K562 (cell line): ENCODE measurements around the gene PATL2. TPM values are rescaled to one million over a fixed set of nuclear protein-coding genes. Genes with fewer than 3 reads are reported as not detected.

Experiments used
- BDP1 ChIP-seq: IDR thresholded peaks from 3 replicates; pipeline ENCODE4 v1.6.1; 2011; ENCODE audit not compliant: insufficient read length, insufficient read depth
- CBFB ChIP-seq: sonication (generic); formaldehyde crosslinking; IDR thresholded peaks from 2 replicates; pipeline ENCODE4 v1.4.0; 2020; ENCODE audit warnings: mild to moderate bottlenecking, missing genetic modification reagents
- CBX1 ChIP-seq: sonication (generic); IDR thresholded peaks from 2 replicates; pipeline ENCODE4 v1.6.1; 2016; ENCODE audit warnings: antibody characterized with exemption, low read depth, mild to moderate bottlenecking
- E2F3 ChIP-seq: fragments of 250-450 bp; sonication (Bioruptor Pico); IDR thresholded peaks from 2 replicates; pipeline ENCODE4 v1.4.0; 2020; ENCODE audit warnings: mild to moderate bottlenecking
- HDAC2 ChIP-seq: fragments of 450-650 bp; IDR thresholded peaks from 2 replicates; pipeline ENCODE4 v1.6.1; 2016; ENCODE audit warnings: mild to moderate bottlenecking
- IFI16 ChIP-seq: fragments of 250-450 bp; sonication (Bioruptor Pico); IDR thresholded peaks from 2 replicates; pipeline ENCODE4 v2.1.2; 2022; ENCODE audit warnings: mild to moderate bottlenecking, inconsistent platforms
- KDM4B ChIP-seq, 2 experiments: fragments of 450-650 bp in 1 of 2; sonication (generic) in 1 of 2; IDR thresholded peaks; 2 replicates each; pipeline ENCODE4 v1.6.1; 2016 to 2017; ENCODE audit warnings: borderline replicate concordance in 2 of 2, antibody characterized with exemption in 1 of 2, low read depth in 1 of 2, mild to moderate bottlenecking in 1 of 2
- KLF1 ChIP-seq: fragments of 450-650 bp; IDR thresholded peaks from 2 replicates; pipeline ENCODE4 v1.6.1; 2016; ENCODE audit warnings: missing genetic modification characterization, missing compliant biosample characterization
- MTA1 ChIP-seq: fragments of 450-650 bp; IDR thresholded peaks from 2 replicates; pipeline ENCODE4 v1.6.1; 2017; ENCODE audit warnings: borderline replicate concordance
- MTA2 ChIP-seq: fragments of 450-650 bp; IDR thresholded peaks from 2 replicates; pipeline ENCODE4 v1.6.1; 2016; ENCODE audit warnings: low read depth
- NCOR1 ChIP-seq: fragments of 450-650 bp; IDR thresholded peaks from 2 replicates; pipeline ENCODE4 v1.6.1; 2016; ENCODE audit warnings: mild to moderate bottlenecking, moderate library complexity
- SMAD1 ChIP-seq: fragments of 150-350 bp; IDR thresholded peaks from 2 replicates; pipeline ENCODE4 v1.6.1; 2014; ENCODE audit warnings: low read length, low read depth; ENCODE audit not compliant: partially characterized antibody
- SREBF1 ChIP-seq: fragments of 150-350 bp; IDR thresholded peaks from 2 replicates; pipeline ENCODE4 v1.6.1; 2014; ENCODE audit warnings: antibody characterized with exemption, low read depth, low read length, borderline replicate concordance
- SRSF7 ChIP-seq: fragments of 200-400 bp; formaldehyde crosslinking; optimal IDR thresholded peaks from 2 replicates; pipeline ENCODE3; 2017; ENCODE audit warnings: mild to moderate bottlenecking, low read depth, low read length
- TAF1 ChIP-seq: IDR thresholded peaks from 2 replicates; pipeline ENCODE4 v1.6.1; 2011; ENCODE audit warnings: mild to moderate bottlenecking, low read length, moderate library complexity; ENCODE audit not compliant: insufficient read depth, control insufficient read depth, severe bottlenecking; ENCODE audit errors: extremely low read depth
- TGIF2 ChIP-seq: sonication (generic); formaldehyde crosslinking; IDR thresholded peaks from 2 replicates; pipeline ENCODE4 v1.8.1; 2022; ENCODE audit warnings: mild to moderate bottlenecking, missing genetic modification reagents, moderate library complexity
- ZEB2 ChIP-seq: fragments of 450-650 bp; IDR thresholded peaks from 2 replicates; pipeline ENCODE4 v1.6.1; 2016
- ZNF133 ChIP-seq: fragments of 250-450 bp; sonication (Bioruptor Pico); IDR thresholded peaks from 2 replicates; pipeline ENCODE4 v1.4.0; 2020; ENCODE audit warnings: mild to moderate bottlenecking
- ZNF134 ChIP-seq: fragments of 250-450 bp; sonication (Bioruptor Pico); conservative IDR thresholded peaks from 2 replicates; pipeline ENCODE4 v1.4.0; 2020
- ZNF263 ChIP-seq: sonication (generic); formaldehyde crosslinking; IDR thresholded peaks from 2 replicates; pipeline ENCODE4 v1.8.0; 2022; ENCODE audit warnings: mild to moderate bottlenecking, missing genetic modification reagents, borderline replicate concordance
- ZNF717 ChIP-seq: fragments of 250-450 bp; sonication (Bioruptor Pico); IDR thresholded peaks from 2 replicates; pipeline ENCODE4 v1.5.0; 2021
- polyA plus RNA-seq, 8 experiments: library from polyadenylated mRNA; depleted of rRNA in 4 of 8; stranded (reverse) in 5 of 8; unstranded in 3 of 8; fragments of >200 nt; fragmentation: Nextera tagmentation in 2 of 8; fragmentation: Illumina TruSeq in 1 of 8; extraction: Ambion mirVana in 2 of 8; extraction: Trizol in 1 of 8; gene quantifications; 2 replicates each; pipeline versions ENCODE4 v1.2.1 to v1.2.3, GENCODE V29; 2011 to 2014; ENCODE audit warnings: inconsistent platforms in 1 of 8, missing spikeins in 1 of 8
- total RNA-seq, 7 experiments: library from RNA; depleted of rRNA in 6 of 7; stranded (reverse); fragments of >200 nt in 6 of 7; fragmentation: Illumina TruSeq in 2 of 7; extraction: Trizol in 2 of 7; gene quantifications; 2 replicates each; pipeline versions ENCODE4 v1.2.1 to v1.2.3, GENCODE V29; 2011 to 2021; ENCODE audit warnings: low replicate concordance in 1 of 7
- TF ChIP-seq, protein P1 (sequence below): IDR thresholded peaks from 2 replicates; pipeline ENCODE4 v1.6.1; 2014; ENCODE audit warnings: antibody characterized with exemption
- TF ChIP-seq, protein P2 (sequence below): fragments of 450-650 bp; IDR thresholded peaks from 2 replicates; pipeline ENCODE4 v1.6.1; 2016; ENCODE audit warnings: missing biosample characterization, missing genetic modification characterization
- TF ChIP-seq, protein P3 (sequence below): sonication (generic); formaldehyde crosslinking; IDR thresholded peaks from 2 replicates; pipeline ENCODE4 v1.5.0; 2020; ENCODE audit warnings: missing genetic modification reagents
- TF ChIP-seq, protein P4 (sequence below): fragments of 450-650 bp; formaldehyde crosslinking; IDR thresholded peaks from 2 replicates; pipeline ENCODE4 v1.4.0; 2022; ENCODE audit warnings: mild to moderate bottlenecking, moderate library complexity

Gene PATL2
- total and polyA plus RNA-seq, 9 of the 15 experiments (the other 6 are each of a cell fraction or from before 2014, with no cell fraction given): 0.42 to 1.1 (median 0.86) TPM

DNA sequence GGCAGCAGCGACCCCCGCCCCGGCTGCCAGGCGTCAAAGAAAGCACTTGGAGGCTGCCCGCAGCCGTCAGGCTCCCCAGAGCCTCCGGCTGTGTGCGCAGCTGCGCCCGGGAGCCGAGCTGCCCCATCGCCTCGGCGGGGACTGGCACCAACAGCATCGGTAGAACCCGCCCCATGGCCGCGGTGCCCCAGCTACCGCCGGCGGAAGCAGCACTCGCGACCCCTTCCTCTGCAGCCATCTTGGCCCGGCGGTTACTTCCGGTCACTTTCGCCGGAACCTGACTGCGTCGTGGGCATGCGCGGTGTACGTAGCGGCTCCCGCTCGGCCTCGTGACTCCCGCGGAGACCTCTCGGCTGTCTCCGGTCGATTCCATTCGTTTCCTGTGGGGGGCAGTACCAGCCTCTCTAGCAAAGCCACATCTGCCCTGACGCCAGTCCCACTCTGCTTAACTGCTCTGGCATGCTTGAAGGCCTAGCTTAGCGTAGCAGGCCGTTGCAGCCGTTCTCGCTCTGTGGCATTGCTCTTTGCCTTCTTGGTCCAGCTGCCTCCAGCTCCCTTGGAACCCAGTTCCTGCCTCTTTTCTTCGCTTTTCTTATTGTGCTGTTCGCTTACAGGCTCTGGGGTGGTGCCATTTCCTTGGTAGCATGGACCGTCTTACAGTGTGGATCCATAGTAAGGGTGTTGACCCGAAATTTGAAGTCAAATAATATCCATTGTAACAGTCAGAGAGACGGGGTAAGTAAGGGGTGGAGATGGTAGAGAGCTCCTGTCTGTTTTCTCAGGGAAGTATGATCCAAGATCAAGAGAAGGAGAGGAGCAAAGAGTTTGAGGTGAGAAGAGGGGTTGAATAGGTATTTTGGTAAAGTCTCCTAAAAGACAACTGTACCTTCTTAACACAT is 47.5 kb downstream of the PATL2 start, which contains the start of gene SPG11 (continued):
- TF ChIP-seq KLF1 (tag) (peak; percentile 71), CBX1 (0 out of 2 replicates have a peak, but pooled peaks have one; percentile 72), SMAD1 (peak; percentile 49), ZNF717 (no peak), BDP1 (no peak), NCOR1 (no peak; the same call in 1 of the 2 replicates), MTA1 (peak; percentile 56; the same call in 1 of the 2 replicates), CBFB (CRISPR knock-in tag) (0 out of 2 replicates have a peak, but pooled peaks have one; percentile 9), TAF1 (peak; percentile 92), ZNF133 (CRISPR knock-in tag) (no peak), ZNF263 (CRISPR knock-in tag) (peak; percentile 56), TGIF2 (CRISPR knock-in tag) (0 out of 2 replicates have a peak, but pooled peaks have one; percentile 8), E2F3 (peak; percentile 78), HDAC2 (0 out of 2 replicates have a peak, but pooled peaks have one; percentile 15), KDM4B (IDR thresholded peaks at IDR 0.05; ENCODE audit: borderline replicate concordance in 2 of 2, low read depth in 1 of 2) (peak in 1 of 2 experiments; percentile 70; a peak in 2 of 4 replicates), ZEB2 (0 out of 2 replicates have a peak, but pooled peaks have one; percentile 24), MTA2 (peak; percentile 25; the same call in 1 of the 2 replicates), IFI16 (CRISPR knock-in tag) (no peak), SRSF7 (no peak), SREBF1 (no peak; the same call in 1 of the 2 replicates), ZNF134 (CRISPR knock-in tag) (no peak)
- TF ChIP-seq, protein P1, sequence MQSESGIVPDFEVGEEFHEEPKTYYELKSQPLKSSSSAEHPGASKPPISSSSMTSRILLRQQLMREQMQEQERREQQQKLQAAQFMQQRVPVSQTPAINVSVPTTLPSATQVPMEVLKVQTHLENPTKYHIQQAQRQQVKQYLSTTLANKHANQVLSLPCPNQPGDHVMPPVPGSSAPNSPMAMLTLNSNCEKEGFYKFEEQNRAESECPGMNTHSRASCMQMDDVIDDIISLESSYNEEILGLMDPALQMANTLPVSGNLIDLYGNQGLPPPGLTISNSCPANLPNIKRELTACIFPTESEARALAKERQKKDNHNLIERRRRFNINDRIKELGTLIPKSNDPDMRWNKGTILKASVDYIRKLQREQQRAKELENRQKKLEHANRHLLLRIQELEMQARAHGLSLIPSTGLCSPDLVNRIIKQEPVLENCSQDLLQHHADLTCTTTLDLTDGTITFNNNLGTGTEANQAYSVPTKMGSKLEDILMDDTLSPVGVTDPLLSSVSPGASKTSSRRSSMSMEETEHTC: peak; percentile 97
- TF ChIP-seq, protein P2, sequence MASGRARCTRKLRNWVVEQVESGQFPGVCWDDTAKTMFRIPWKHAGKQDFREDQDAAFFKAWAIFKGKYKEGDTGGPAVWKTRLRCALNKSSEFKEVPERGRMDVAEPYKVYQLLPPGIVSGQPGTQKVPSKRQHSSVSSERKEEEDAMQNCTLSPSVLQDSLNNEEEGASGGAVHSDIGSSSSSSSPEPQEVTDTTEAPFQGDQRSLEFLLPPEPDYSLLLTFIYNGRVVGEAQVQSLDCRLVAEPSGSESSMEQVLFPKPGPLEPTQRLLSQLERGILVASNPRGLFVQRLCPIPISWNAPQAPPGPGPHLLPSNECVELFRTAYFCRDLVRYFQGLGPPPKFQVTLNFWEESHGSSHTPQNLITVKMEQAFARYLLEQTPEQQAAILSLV: peak; percentile 85
- TF ChIP-seq, protein P3, sequence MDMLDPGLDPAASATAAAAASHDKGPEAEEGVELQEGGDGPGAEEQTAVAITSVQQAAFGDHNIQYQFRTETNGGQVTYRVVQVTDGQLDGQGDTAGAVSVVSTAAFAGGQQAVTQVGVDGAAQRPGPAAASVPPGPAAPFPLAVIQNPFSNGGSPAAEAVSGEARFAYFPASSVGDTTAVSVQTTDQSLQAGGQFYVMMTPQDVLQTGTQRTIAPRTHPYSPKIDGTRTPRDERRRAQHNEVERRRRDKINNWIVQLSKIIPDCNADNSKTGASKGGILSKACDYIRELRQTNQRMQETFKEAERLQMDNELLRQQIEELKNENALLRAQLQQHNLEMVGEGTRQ: peak; percentile 87
- TF ChIP-seq, protein P4, sequence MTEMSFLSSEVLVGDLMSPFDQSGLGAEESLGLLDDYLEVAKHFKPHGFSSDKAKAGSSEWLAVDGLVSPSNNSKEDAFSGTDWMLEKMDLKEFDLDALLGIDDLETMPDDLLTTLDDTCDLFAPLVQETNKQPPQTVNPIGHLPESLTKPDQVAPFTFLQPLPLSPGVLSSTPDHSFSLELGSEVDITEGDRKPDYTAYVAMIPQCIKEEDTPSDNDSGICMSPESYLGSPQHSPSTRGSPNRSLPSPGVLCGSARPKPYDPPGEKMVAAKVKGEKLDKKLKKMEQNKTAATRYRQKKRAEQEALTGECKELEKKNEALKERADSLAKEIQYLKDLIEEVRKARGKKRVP: no peak
